SJSA1 (cell line): ENCODE data around the gene SH3BP5. TPM values are rescaled to one million over a fixed set of nuclear protein-coding genes. Genes with fewer than 3 reads are reported as not detected.

Source experiments
- DNase-seq, 2 experiments: peaks; one replicate each; pipeline ENCODE4 v3.0.0-alpha.2; 2015 to 2020; ENCODE audit warnings: low spot score in 2 of 2, low read depth in 1 of 2
- H3K27ac ChIP-seq: fragments of 250-450 bp; sonication (Bioruptor Pico); 2 replicates; pipeline ENCODE4 v1.5.1; 2020; ENCODE audit warnings: mild to moderate bottlenecking, moderate library complexity
- H3K27me3 ChIP-seq: fragments of 250-450 bp; sonication (Bioruptor Pico); replicated peaks from 2 replicates; pipeline ENCODE4 v1.5.1; 2020; ENCODE audit warnings: mild to moderate bottlenecking, moderate library complexity
- H3K36me3 ChIP-seq: fragments of 250-450 bp; sonication (Bioruptor Pico); 2 replicates; pipeline ENCODE4 v1.5.1; 2020; ENCODE audit warnings: mild to moderate bottlenecking
- H3K4me1 ChIP-seq: fragments of 250-450 bp; sonication (Bioruptor Pico); replicated peaks from 2 replicates; pipeline ENCODE4 v1.6.1; 2021; ENCODE audit warnings: mild to moderate bottlenecking
- H3K4me3 ChIP-seq: fragments of 250-450 bp; sonication (Bioruptor Pico); 2 replicates; pipeline ENCODE4 v1.5.1; 2020; ENCODE audit warnings: mild to moderate bottlenecking
- H3K9me3 ChIP-seq: fragments of 250-450 bp; sonication (Bioruptor Pico); replicated peaks from 2 replicates; pipeline ENCODE4 v1.5.1; 2020; ENCODE audit warnings: mild to moderate bottlenecking
- total RNA-seq: library from RNA; depleted of rRNA; stranded (reverse); fragments of >200 nt; shearing (Covaris generic); gene quantifications from 2 replicates; pipeline ENCODE4 v1.2.3, GENCODE V29; 2014

SH3BP5 gene
- total RNA-seq, 1 experiment from 2014 or later, result 7.6 TPM

DNA sequence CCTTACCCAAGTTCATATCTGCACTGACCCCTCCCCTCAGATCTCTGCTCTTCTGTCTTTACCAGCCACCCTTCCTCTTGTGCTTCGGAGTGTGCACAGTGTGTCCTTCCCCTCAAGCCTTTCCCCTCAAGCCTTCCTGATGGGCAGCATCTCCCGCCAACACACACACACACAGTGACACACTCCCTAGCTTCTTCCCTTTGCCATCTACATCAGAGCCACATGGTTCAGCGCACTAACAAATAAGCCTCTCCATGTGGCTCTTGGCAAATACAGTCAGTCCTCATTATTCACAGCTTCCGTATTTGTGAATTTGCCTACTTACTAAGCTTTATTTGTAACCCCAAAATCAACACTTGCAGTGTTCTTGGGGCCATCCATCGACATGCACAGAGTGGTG is 37.5 kb downstream of the SH3BP5 start:
- no peaks in the 10 kb centered on the region for H3K27me3 ChIP-seq
- H3K36me3 ChIP-seq, result no peaks in the 10 kb centered on the region
- no peak overlapping the region for H3K4me3 ChIP-seq
- peaks cover 18% of the 10 kb centered on the region for H3K4me1 ChIP-seq
- no peaks in the 10 kb centered on the region for H3K9me3 ChIP-seq
- H3K27ac ChIP-seq, result no peak overlapping the region
- no peak for DNase-seq

- H3K27ac ChIP-seq, result peak overlapping the region; percentile 47
These were observed 39.4 kb downstream of the SH3BP5 start for GRCh38 chr3:15292765-15293522.

GRCh38 chr3:15291589-15292541 is 40.5 kb downstream of the SH3BP5 start:
- H3K4me1 ChIP-seq, result peaks cover 44% of the 10 kb centered on the region
- H3K36me3 ChIP-seq, result no peaks in the 10 kb centered on the region
- DNase-seq, result no peak
- H3K9me3 ChIP-seq, result no peaks in the 10 kb centered on the region
- H3K4me3 ChIP-seq, result no peak overlapping the region
- H3K27ac ChIP-seq, result no peak overlapping the region
- no peaks in the 10 kb centered on the region for H3K27me3 ChIP-seq

More at GRCh38 chr3:15292765-15293522, 39.4 kb downstream of the SH3BP5 start:
- no peak overlapping the region for H3K4me3 ChIP-seq
- no peaks in the 10 kb centered on the region for H3K27me3 ChIP-seq
- no peaks in the 10 kb centered on the region for H3K36me3 ChIP-seq
- H3K9me3 ChIP-seq, result no peaks in the 10 kb centered on the region
- peak; percentile 62 to 65 for DNase-seq
- peaks cover 34% of the 10 kb centered on the region for H3K4me1 ChIP-seq

- Histone ChIP-seq H3K4me1 (peaks cover 44% of the 10 kb centered on the region), H3K27ac (no peak overlapping the region), H3K4me3 (no peak overlapping the region), H3K9me3 (no peaks in the 10 kb centered on the region), H3K27me3 (no peaks in the 10 kb centered on the region), H3K36me3 (no peaks in the 10 kb centered on the region)
- DNase-seq, result no peak
These were observed 41.6 kb downstream of the SH3BP5 start for GRCh38 chr3:15290736-15291135.

GRCh38 chr3:15289661-15290060 is 42.7 kb downstream of the SH3BP5 start:
- H3K36me3 ChIP-seq, result no peaks in the 10 kb centered on the region
- H3K27me3 ChIP-seq, result no peaks in the 10 kb centered on the region
- H3K4me3 ChIP-seq, result no peak overlapping the region
- H3K4me1 ChIP-seq, result peaks cover 45% of the 10 kb centered on the region
- H3K27ac ChIP-seq, result peak overlapping the region; percentile 82; the same call in 1 of the 2 replicates
- no peaks in the 10 kb centered on the region for H3K9me3 ChIP-seq
- DNase-seq, result no peak

DNA sequence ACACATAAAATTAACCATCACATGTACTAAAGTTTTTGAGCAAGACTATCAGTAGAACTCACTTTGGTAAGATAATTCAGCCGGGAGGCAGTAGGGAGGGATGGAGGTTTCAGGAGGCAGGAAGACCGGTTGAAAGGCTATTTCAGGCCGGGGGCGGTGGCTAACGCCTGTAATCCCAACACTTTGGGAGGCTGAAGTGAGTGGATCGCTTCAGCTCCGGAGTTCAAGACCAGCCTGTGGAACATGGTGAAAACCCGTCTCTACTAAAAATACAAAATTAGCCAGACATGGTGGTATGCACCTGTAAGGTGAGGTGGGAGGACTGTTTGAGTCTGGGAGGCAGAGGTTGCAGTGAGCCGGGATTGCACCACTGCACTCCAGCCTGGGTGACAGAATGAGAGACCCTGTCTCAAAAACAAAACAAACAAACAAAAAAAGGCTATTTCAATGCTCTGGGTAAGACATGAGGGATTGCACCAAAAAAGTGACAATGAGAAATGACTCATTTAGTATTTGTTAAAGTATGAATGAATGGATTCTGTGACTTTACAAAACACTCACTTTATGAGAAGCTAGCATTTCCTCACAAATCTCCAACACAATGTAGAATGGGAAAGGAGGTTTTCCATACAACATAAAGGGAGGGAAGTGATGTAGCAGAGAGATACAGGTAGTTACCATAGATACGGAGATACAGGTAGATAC is 43.9 kb downstream of the SH3BP5 start:
- Histone ChIP-seq H3K36me3 (no peaks in the 10 kb centered on the region), H3K9me3 (no peaks in the 10 kb centered on the region), H3K27me3 (no peaks in the 10 kb centered on the region), H3K4me1 (peaks cover 49% of the 10 kb centered on the region), H3K27ac (peak overlapping the region; percentile 82), H3K4me3 (no peak overlapping the region)
- DNase-seq, result peak in 1 of 2 experiments; percentile 49

GRCh38 chr3:15287565-15288330 is 44.6 kb downstream of the SH3BP5 start:
- Histone ChIP-seq H3K36me3 (no peaks in the 10 kb centered on the region), H3K27ac (peak overlapping the region; percentile 82), H3K9me3 (no peaks in the 10 kb centered on the region), H3K4me1 (peaks cover 42% of the 10 kb centered on the region), H3K27me3 (no peaks in the 10 kb centered on the region), H3K4me3 (no peak overlapping the region)
- DNase-seq, result peak; percentile 60 to 68

DNA sequence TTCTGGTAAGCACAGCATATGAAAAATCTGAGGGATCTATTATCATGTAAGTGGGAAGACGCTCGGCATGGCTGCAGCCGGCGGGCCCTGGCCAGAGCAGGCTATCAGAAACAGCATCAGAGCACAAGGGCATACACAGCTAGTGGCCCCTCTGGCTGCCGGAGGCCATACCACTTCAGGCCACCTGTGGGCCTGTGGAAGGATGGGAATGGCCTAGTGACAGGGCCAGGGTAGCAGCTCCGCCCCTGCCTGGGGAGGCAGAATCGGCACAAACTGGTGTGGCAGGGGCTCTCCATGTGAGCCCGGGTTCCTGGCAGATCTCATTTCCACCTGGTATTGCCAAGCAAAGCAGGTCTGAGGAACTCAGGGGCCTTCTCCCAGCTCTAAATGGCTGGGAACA is 46.4 kb downstream of the SH3BP5 start:
- Histone ChIP-seq H3K9me3 (no peaks in the 10 kb centered on the region), H3K27ac (no peak overlapping the region), H3K36me3 (no peaks in the 10 kb centered on the region), H3K4me1 (peaks cover 31% of the 10 kb centered on the region), H3K4me3 (no peak overlapping the region), H3K27me3 (no peaks in the 10 kb centered on the region)
- DNase-seq, result no peak

GRCh38 chr3:15284121-15284889 is 48.1 kb downstream of the SH3BP5 start:
- H3K4me1 ChIP-seq, result peaks cover 29% of the 10 kb centered on the region
- no peaks in the 10 kb centered on the region for H3K27me3 ChIP-seq
- H3K36me3 ChIP-seq, result no peaks in the 10 kb centered on the region
- no peak for DNase-seq
- no peaks in the 10 kb centered on the region for H3K9me3 ChIP-seq
- H3K27ac ChIP-seq, result no peak overlapping the region
- H3K4me3 ChIP-seq, result no peak overlapping the region

- no peak for DNase-seq
These were observed 48.7 kb downstream of the SH3BP5 start for GRCh38 chr3:15283702-15284101.

DNA sequence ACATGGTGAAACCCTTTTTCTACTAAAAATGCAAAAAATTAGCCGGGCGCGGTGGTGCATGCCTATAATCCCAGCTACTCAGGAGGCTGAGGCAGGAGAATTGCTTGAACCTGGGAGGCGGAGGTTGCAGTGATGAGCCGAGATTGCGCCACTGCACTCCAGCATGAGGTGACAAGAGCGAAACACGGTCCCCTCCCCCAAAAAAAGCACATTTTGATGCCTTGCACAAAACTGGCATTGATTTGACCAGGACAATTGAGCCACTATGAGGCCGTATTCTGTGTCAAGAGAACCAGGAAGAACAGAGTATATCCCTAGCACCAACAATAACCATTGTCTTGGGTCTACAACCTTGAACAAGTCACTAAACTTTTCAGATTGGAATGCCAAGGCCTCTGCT is 50.6 kb downstream of the SH3BP5 start:
- no peak overlapping the region for H3K27ac ChIP-seq
- peaks cover 5% of the 10 kb centered on the region; the same call in 1 of the 2 replicates for H3K4me1 ChIP-seq
- no peaks in the 10 kb centered on the region for H3K36me3 ChIP-seq
- H3K4me3 ChIP-seq, result no peak overlapping the region
- no peaks in the 10 kb centered on the region for H3K27me3 ChIP-seq
- no peak for DNase-seq
- H3K9me3 ChIP-seq, result no peaks in the 10 kb centered on the region

More at GRCh38 chr3:15283702-15284101, 48.7 kb downstream of the SH3BP5 start:
- H3K9me3 ChIP-seq, result no peaks in the 10 kb centered on the region
- no peaks in the 10 kb centered on the region for H3K36me3 ChIP-seq
- no peak overlapping the region for H3K27ac ChIP-seq
- no peaks in the 10 kb centered on the region for H3K27me3 ChIP-seq
- peaks cover 23% of the 10 kb centered on the region for H3K4me1 ChIP-seq
- H3K4me3 ChIP-seq, result no peak overlapping the region

- H3K9me3 ChIP-seq, result no peaks in the 10 kb centered on the region
- H3K4me3 ChIP-seq, result no peak overlapping the region
- H3K27ac ChIP-seq, result no peak overlapping the region
- no peaks in the 10 kb centered on the region for H3K27me3 ChIP-seq
- H3K4me1 ChIP-seq, result peaks cover 5% of the 10 kb centered on the region; the same call in 1 of the 2 replicates
- no peak for DNase-seq
- H3K36me3 ChIP-seq, result no peaks in the 10 kb centered on the region
These were observed 51.4 kb downstream of the SH3BP5 start for GRCh38 chr3:15280853-15281532.
